Measurements from ENCODE around the gene FBP1. TPM values are rescaled to one million over a fixed set of nuclear protein-coding genes. Genes with fewer than 3 reads are reported as not detected.

FBP1 gene
- total RNA-seq, 1 donor from 2014 or later = not detected

DNA sequence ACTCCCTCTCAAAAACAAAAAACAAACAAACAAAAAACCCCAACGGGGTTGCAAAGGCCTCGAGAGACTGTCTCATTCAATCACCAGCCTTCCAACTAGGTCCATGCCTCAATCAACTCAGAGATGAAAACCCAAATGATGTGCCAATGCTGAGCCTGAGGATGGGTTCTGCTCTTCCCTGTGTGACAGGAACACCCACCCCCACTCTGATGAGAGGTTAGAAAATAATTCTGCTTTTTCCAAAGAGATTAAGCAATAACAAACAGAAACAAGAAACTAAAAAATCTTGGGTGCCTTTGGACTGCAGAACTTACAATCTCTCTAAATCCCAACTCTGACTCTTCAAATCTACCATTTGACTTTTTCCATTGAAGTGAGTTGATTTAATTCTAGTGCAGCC lies 25.5 kb upstream of the FBP1 start:
- no peaks in the 10 kb centered on the region for H3K9me3 Mint-ChIP-seq (ENCODE audit: low read depth)
- no peak for DNase-seq (ENCODE audit: low spot score)
- peaks cover 6% of the 10 kb centered on the region for H3K27me3 Mint-ChIP-seq (ENCODE audit: low read depth)
- H3K36me3 Mint-ChIP-seq (ENCODE audit: low read depth) = no peaks in the 10 kb centered on the region
- H3K4me3 Mint-ChIP-seq (ENCODE audit: unreplicated experiment) = no peak overlapping the region
- H3K27ac Mint-ChIP-seq (ENCODE audit: unreplicated experiment) = no peak overlapping the region
- TF ChIP-seq, protein P1, sequence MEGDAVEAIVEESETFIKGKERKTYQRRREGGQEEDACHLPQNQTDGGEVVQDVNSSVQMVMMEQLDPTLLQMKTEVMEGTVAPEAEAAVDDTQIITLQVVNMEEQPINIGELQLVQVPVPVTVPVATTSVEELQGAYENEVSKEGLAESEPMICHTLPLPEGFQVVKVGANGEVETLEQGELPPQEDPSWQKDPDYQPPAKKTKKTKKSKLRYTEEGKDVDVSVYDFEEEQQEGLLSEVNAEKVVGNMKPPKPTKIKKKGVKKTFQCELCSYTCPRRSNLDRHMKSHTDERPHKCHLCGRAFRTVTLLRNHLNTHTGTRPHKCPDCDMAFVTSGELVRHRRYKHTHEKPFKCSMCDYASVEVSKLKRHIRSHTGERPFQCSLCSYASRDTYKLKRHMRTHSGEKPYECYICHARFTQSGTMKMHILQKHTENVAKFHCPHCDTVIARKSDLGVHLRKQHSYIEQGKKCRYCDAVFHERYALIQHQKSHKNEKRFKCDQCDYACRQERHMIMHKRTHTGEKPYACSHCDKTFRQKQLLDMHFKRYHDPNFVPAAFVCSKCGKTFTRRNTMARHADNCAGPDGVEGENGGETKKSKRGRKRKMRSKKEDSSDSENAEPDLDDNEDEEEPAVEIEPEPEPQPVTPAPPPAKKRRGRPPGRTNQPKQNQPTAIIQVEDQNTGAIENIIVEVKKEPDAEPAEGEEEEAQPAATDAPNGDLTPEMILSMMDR (IDR thresholded peaks at IDR 0.05) = no peak
- peaks cover 4% of the 10 kb centered on the region for H3K4me1 Mint-ChIP-seq (ENCODE audit: low read depth)

DNA sequence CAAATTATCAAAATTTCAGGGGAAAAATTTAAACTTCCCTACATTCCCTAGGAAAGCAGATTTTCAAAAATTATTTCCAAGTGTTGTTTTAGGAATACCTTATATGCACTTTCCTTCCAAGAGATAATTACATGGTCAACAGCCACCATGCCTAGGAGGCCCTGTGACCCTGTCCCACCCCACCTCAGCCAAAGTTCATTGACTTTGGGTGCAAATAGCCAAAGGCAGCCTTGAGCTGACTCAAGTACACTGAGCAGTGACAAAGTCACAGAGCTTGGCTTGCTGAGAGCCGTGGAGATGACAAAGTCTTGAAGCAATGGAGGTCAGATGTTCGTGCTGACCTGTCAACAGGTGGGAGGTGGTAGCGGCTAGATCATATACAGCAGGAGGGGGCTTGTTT lies 24.3 kb upstream of the FBP1 start:
- Mint-ChIP-seq H3K4me1 (ENCODE audit: low read depth) (no peaks in the 10 kb centered on the region), H3K27ac (ENCODE audit: unreplicated experiment) (no peak overlapping the region), H3K4me3 (ENCODE audit: unreplicated experiment) (no peak overlapping the region), H3K9me3 (ENCODE audit: low read depth) (no peaks in the 10 kb centered on the region), H3K27me3 (ENCODE audit: low read depth) (peaks cover 6% of the 10 kb centered on the region), H3K36me3 (ENCODE audit: low read depth) (no peaks in the 10 kb centered on the region)
- no peak for DNase-seq (ENCODE audit: low spot score)
- TF ChIP-seq, protein P1 (IDR thresholded peaks at IDR 0.05) = no peak

DNA sequence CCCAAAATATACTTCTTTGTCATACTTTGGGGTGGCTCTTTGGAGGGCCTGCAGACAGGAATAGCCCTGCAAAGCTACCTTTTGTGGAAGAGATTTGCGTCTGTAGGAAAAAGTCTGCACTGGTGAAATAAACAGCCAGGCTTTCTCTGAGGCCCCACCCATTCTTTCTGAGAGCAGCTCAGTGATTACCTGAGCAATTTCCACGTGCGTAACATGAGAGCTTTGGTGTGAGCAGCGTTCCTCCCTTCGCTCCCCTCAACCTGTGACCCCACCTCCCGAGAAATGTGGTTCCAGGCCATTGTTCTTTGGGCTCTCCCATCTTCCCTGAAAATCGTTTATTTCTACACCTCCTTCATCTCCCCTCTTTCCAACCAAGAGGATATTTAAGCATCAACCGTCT lies 23.8 kb upstream of the FBP1 start:
- no peak for DNase-seq (ENCODE audit: low spot score)
- H3K27ac Mint-ChIP-seq (ENCODE audit: unreplicated experiment) = no peak overlapping the region
- H3K9me3 Mint-ChIP-seq (ENCODE audit: low read depth) = no peaks in the 10 kb centered on the region
- peaks cover 6% of the 10 kb centered on the region for H3K27me3 Mint-ChIP-seq (ENCODE audit: low read depth)
- H3K4me1 Mint-ChIP-seq (ENCODE audit: low read depth) = no peaks in the 10 kb centered on the region
- TF ChIP-seq, protein P1 (IDR thresholded peaks at IDR 0.05) = no peak
- H3K36me3 Mint-ChIP-seq (ENCODE audit: low read depth) = no peaks in the 10 kb centered on the region
- no peak overlapping the region for H3K4me3 Mint-ChIP-seq (ENCODE audit: unreplicated experiment)

DNA sequence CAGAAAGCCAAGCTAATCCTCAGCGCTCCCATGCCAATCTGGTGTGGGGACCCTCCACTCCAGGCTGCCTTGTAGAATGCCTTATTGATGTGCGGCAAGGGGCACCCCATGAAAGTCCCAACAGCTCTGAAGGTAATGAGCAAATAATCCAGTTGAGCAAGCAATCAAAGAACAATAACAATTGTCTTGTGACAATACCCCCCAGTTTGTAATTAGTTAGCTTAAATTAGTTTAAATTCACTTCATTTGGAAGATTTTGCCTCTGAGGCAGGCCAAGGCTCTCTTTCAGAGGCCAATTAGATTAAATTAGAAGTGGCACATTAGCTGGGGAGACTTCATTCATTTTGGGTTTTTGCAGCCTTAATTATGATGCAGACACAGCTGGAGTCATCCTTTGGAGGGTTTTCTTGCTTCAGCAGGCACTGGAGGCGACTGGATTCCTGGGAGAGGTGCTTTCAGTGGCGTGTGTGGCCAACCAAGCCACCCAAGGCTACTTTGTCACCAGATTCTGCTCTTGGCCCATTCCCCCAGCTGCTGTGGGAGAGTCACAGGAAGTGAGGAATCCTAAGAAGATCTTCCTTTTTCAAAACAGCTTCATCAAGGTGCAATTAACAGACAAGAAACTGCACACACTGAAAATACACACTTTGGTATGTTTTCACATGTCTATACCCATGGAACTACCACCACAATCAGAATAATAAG lies 17.9 kb upstream of the FBP1 start:
- H3K27ac Mint-ChIP-seq (ENCODE audit: unreplicated experiment) = no peak overlapping the region
- no peaks in the 10 kb centered on the region for H3K9me3 Mint-ChIP-seq (ENCODE audit: low read depth)
- TF ChIP-seq, protein P1 (IDR thresholded peaks at IDR 0.05) = no peak

DNA sequence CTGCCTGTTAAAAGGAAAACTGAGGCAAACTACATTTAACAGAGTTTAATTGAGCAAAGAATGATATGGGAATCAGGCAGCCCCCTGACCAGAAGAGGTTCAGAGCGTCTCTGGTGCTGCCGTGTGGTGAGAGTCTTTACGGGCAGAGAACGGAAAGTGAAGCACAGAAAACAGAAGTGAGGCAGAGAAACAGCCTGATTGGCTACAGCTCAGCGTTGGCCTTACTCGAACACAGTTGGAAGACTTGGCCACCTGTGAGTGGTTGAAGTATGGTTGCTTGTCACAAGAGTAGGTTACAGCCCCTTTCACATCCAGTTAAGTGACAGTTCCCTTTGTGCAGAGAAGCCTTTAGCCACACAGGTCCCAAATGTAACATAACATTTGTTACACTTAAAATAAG lies 16.9 kb upstream of the FBP1 start:
- Mint-ChIP-seq H3K4me1 (ENCODE audit: low read depth) (peaks cover 3% of the 10 kb centered on the region), H3K4me3 (ENCODE audit: unreplicated experiment) (no peak overlapping the region), H3K27me3 (ENCODE audit: low read depth) (peaks cover 3% of the 10 kb centered on the region), H3K27ac (ENCODE audit: unreplicated experiment) (no peak overlapping the region), H3K9me3 (ENCODE audit: low read depth) (no peaks in the 10 kb centered on the region), H3K36me3 (ENCODE audit: low read depth) (no peaks in the 10 kb centered on the region)
- no peak for DNase-seq (ENCODE audit: low spot score)
- TF ChIP-seq, protein P1 (IDR thresholded peaks at IDR 0.05) = no peak

More for the DNA sequence above, 17.9 kb upstream of the FBP1 start:
- Mint-ChIP-seq H3K4me3 (ENCODE audit: unreplicated experiment) (no peak overlapping the region), H3K4me1 (ENCODE audit: low read depth) (peaks cover 3% of the 10 kb centered on the region), H3K27me3 (ENCODE audit: low read depth) (peaks cover 3% of the 10 kb centered on the region), H3K36me3 (ENCODE audit: low read depth) (no peaks in the 10 kb centered on the region)
- DNase-seq (ENCODE audit: low spot score) = no peak
